PC-3 (cell line): ENCODE measurements around the gene ITGA7.

Source experiments
- EZH2 ChIP-seq: fragments of 300-600 bp; sonication (generic); IDR thresholded peaks from one replicate; pipeline ENCODE4 v1.6.1; 2017; ENCODE audit warnings: antibody characterized with exemption, mild to moderate bottlenecking, low read length; ENCODE audit not compliant: unreplicated experiment
- EZH2phosphoT487 ChIP-seq: fragments of 300-600 bp; sonication (generic); IDR thresholded peaks from 2 replicates; pipeline ENCODE4 v1.6.1; 2018; ENCODE audit warnings: mild to moderate bottlenecking, antibody characterized with exemption, low read length, borderline replicate concordance
- TF ChIP-seq, protein P1 (sequence below): fragments of 300-600 bp; sonication (generic); conservative IDR thresholded peaks from 2 replicates; pipeline ENCODE4 v1.5.1; 2017; ENCODE audit warnings: antibody characterized with exemption, low read depth, mild to moderate bottlenecking, low read length

DNA sequence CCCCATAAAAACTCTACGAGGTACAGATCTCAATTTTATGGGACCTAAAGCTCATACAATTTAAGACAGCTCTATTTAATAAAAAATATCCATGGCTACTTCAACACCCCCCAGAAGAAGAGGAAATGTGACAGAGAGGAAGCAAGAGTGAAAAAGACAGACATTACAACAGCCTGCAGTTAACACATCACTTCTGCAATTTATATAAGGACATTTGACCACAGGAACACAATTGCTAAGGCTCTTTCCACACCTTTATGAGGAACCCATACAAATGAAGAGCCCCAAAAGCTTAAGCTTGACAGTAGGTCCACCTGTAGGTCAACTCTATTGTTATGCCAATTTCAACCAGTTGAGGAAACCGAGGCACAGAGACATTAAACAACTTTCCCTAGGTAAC, 65.4 kb downstream of the ITGA7 start:
- TF ChIP-seq, protein P1, sequence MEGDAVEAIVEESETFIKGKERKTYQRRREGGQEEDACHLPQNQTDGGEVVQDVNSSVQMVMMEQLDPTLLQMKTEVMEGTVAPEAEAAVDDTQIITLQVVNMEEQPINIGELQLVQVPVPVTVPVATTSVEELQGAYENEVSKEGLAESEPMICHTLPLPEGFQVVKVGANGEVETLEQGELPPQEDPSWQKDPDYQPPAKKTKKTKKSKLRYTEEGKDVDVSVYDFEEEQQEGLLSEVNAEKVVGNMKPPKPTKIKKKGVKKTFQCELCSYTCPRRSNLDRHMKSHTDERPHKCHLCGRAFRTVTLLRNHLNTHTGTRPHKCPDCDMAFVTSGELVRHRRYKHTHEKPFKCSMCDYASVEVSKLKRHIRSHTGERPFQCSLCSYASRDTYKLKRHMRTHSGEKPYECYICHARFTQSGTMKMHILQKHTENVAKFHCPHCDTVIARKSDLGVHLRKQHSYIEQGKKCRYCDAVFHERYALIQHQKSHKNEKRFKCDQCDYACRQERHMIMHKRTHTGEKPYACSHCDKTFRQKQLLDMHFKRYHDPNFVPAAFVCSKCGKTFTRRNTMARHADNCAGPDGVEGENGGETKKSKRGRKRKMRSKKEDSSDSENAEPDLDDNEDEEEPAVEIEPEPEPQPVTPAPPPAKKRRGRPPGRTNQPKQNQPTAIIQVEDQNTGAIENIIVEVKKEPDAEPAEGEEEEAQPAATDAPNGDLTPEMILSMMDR: no peak
- TF ChIP-seq EZH2 (no peak), EZH2phosphoT487 (no peak)
